Renal cortical epithelial cell (primary cell): ENCODE measurements around the gene KIFC1. TPM values are rescaled to one million over a fixed set of nuclear protein-coding genes. Genes with fewer than 3 reads are reported as not detected.

ENCODE experiments used
- DNase-seq: peaks from one replicate; pipeline ENCODE4 v3.0.0-alpha.2; 2011; ENCODE audit warnings: low read depth
- total RNA-seq: library from RNA; depleted of rRNA; stranded (reverse); fragments of >200 nt; gene quantifications from 2 replicates; pipeline ENCODE4 v1.2.3, GENCODE V29; 2014

KIFC1 gene
- total RNA-seq, 1 donor from 2014 or later: 0.70 TPM

- DNase-seq: no peak
These were observed 51.4 kb downstream of the KIFC1 start for GRCh38 chr6:33443025-33443424.

- DNase-seq: no peak
These were observed 52.2 kb downstream of the KIFC1 start for GRCh38 chr6:33443619-33444504.

- no peak for DNase-seq
These were observed 53.5 kb downstream of the KIFC1 start for GRCh38 chr6:33445119-33445603.

GRCh38 chr6:33446356-33446755 lies 54.7 kb downstream of the KIFC1 start:
- DNase-seq: no peak

GRCh38 chr6:33450434-33450833 lies 58.8 kb downstream of the KIFC1 start:
- no peak for DNase-seq

- no peak for DNase-seq
These were observed 60.0 kb downstream of the KIFC1 start for GRCh38 chr6:33451606-33452005.

- no peak for DNase-seq
These were observed 60.9 kb downstream of the KIFC1 start for GRCh38 chr6:33452496-33452895.

- DNase-seq: peak; percentile 13
These were observed 61.9 kb downstream of the KIFC1 start for GRCh38 chr6:33453393-33454008.

GRCh38 chr6:33454009-33454946 lies 62.7 kb downstream of the KIFC1 start, which contains the start of gene ZBTB9:
ZBTB9 (plus strand) TSS chr6:33454576; CDS start chr6:33455101, 525 bp downstream.
- peak; percentile 91 for DNase-seq

GRCh38 chr6:33455051-33455450 lies 63.4 kb downstream of the KIFC1 start:
- no peak for DNase-seq

GRCh38 chr6:33456156-33456555 lies 64.5 kb downstream of the KIFC1 start:
- no peak for DNase-seq

GRCh38 chr6:33458676-33459075 lies 67.1 kb downstream of the KIFC1 start:
- DNase-seq: no peak

GRCh38 chr6:33459226-33459625 lies 67.6 kb downstream of the KIFC1 start:
- DNase-seq: no peak

Other genes with a start within 250 kb of the KIFC1 start
- 0.17 and 0.20 TPM in 2 replicates for gene COL11A2, start 199.4 kb upstream of the KIFC1 start, total RNA-seq
- gene RXRB, start 191.2 kb upstream of the KIFC1 start, total RNA-seq: 16.8 and 28.0 TPM in 2 replicates
- 108 and 119 TPM in 2 replicates for gene SLC39A7, start 191.0 kb upstream of the KIFC1 start, total RNA-seq
- 11.2 and 26.0 TPM in 2 replicates for gene HSD17B8, start 187.2 kb upstream of the KIFC1 start, total RNA-seq
- gene RING1, start 183.3 kb upstream of the KIFC1 start, total RNA-seq: 18.4 and 28.0 TPM in 2 replicates
- gene VPS52, start 119.9 kb upstream of the KIFC1 start, total RNA-seq: 27.8 and 40.4 TPM in 2 replicates
- 1,432 and 3,352 TPM in 2 replicates for gene RPS18, start 119.7 kb upstream of the KIFC1 start, total RNA-seq
- gene B3GALT4, start 114.7 kb upstream of the KIFC1 start, total RNA-seq: 2.7 and 5.9 TPM in 2 replicates
- gene WDR46, start 102.6 kb upstream of the KIFC1 start, total RNA-seq: 54.6 and 106 TPM in 2 replicates
- 30.7 and 41.5 TPM in 2 replicates for gene PFDN6, start 102.2 kb upstream of the KIFC1 start, total RNA-seq
- 34.5 and 34.9 TPM in 2 replicates for gene RGL2, start 92.9 kb upstream of the KIFC1 start, total RNA-seq
- 114 and 147 TPM in 2 replicates for gene TAPBP, start 77.7 kb upstream of the KIFC1 start, total RNA-seq
- 16.0 and 24.1 TPM in 2 replicates for gene ZBTB22, start 74.1 kb upstream of the KIFC1 start, total RNA-seq
- 39.2 and 88.8 TPM in 2 replicates for gene DAXX, start 68.9 kb upstream of the KIFC1 start, total RNA-seq
- gene PHF1, start 19.2 kb downstream of the KIFC1 start, total RNA-seq: 11.1 and 16.7 TPM in 2 replicates
- 74.7 and 90.5 TPM in 2 replicates for gene CUTA, start 26.3 kb downstream of the KIFC1 start, total RNA-seq
- gene SYNGAP1, start 28.2 kb downstream of the KIFC1 start, total RNA-seq: 1.0 and 5.9 TPM in 2 replicates
- gene ZBTB9, start 62.8 kb downstream of the KIFC1 start, total RNA-seq: 4.7 and 9.7 TPM in 2 replicates
- gene BAK1, start 188.5 kb downstream of the KIFC1 start, total RNA-seq: 33.0 and 59.2 TPM in 2 replicates
- 76.9 and 173 TPM in 2 replicates for gene ITPR3, start 229.5 kb downstream of the KIFC1 start, total RNA-seq